Heart left ventricle (tissue), 13 donors: Measurements from ENCODE around the gene LHFPL3.

ENCODE experiments used
- POLR2A ChIP-seq, 2 donors: fragments of 450-650 bp; IDR thresholded peaks; one replicate each; pipeline ENCODE4 v1.6.1; 2017; ENCODE audit warnings: antibody characterized with exemption in 2 of 2, mild to moderate bottlenecking in 2 of 2, moderate library complexity in 2 of 2
- TF ChIP-seq, protein P1 (sequence below), 12 donors: fragments of 200-600 bp; sonication (generic) in 4 of 12; IDR thresholded peaks; one replicate each; pipeline versions ENCODE4 v1.5.0 to v1.8.0; 2018 to 2022; ENCODE audit warnings: antibody characterized with exemption in 12 of 12, mild to moderate bottlenecking in 5 of 12
- donor health status: ischemic (EF 13 %, LVEDD 7.1; RV severe dilation, severe dysfunction).
- donor health status: DM: no; HTN: yes; CAD: no.
- donor health status: DM: no; HTN: no; CAD: no.
- donor health status: ischemic (EF 25% LVEDD 6.9; RV normal size, moderate dysfunction).
- donor health status: ischemic (EF 25% LVEDD 5.7; RV mildly dilated, moderate dysfunction).
- donor health status: ischemic (EF 35%, LVEDD 5.7; RV mildly dilated, moderate dysfunction).
- donor health status: nonischemic (EF 11% LVEDD 7.7; RV severe dilation, severe dysfunction).
- donor health status: DM: yes; HTN: yes; CAD: no.
- donor health status: PGD.
- donor health status: ischemic (EF 29% LVEDD 5.4; RV normal size, mild dysfunction).
- donor health status: nonischemic (EF 23%, LVEDD 6.1; RV moderate dilation, normal function).

GRCh38 chr7:104894314-104894713 lies 565.9 kb downstream of the LHFPL3 start:
- TF ChIP-seq, protein P1, sequence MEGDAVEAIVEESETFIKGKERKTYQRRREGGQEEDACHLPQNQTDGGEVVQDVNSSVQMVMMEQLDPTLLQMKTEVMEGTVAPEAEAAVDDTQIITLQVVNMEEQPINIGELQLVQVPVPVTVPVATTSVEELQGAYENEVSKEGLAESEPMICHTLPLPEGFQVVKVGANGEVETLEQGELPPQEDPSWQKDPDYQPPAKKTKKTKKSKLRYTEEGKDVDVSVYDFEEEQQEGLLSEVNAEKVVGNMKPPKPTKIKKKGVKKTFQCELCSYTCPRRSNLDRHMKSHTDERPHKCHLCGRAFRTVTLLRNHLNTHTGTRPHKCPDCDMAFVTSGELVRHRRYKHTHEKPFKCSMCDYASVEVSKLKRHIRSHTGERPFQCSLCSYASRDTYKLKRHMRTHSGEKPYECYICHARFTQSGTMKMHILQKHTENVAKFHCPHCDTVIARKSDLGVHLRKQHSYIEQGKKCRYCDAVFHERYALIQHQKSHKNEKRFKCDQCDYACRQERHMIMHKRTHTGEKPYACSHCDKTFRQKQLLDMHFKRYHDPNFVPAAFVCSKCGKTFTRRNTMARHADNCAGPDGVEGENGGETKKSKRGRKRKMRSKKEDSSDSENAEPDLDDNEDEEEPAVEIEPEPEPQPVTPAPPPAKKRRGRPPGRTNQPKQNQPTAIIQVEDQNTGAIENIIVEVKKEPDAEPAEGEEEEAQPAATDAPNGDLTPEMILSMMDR (IDR thresholded peaks at IDR 0.05) = no peak
- no peak for TF ChIP-seq POLR2A (IDR thresholded peaks at IDR 0.05)
